H1 (cell line): ENCODE data around the gene CD7. TPM values are rescaled to one million over a fixed set of nuclear protein-coding genes. Genes with fewer than 3 reads are reported as not detected.

ENCODE experiments used
- BRCA1 ChIP-seq: IDR thresholded peaks from 2 replicates; pipeline ENCODE4 v1.6.1; 2012; ENCODE audit warnings: low read depth, low read length, improper control_type of control experiment
- CHD7 ChIP-seq: fragments of 300-600 bp; sonication (generic); IDR thresholded peaks from 2 replicates; pipeline ENCODE4 v1.7.1; 2012; ENCODE audit warnings: low read length, moderate library complexity, mild to moderate bottlenecking, inconsistent platforms; ENCODE audit not compliant: insufficient replicate concordance
- EP300 ChIP-seq, 2 experiments: IDR thresholded peaks; 1 replicate in 1 of 2; 2 replicates in 1 of 2; pipeline ENCODE4 v1.6.1; 2011 to 2012; ENCODE audit warnings: low read depth in 2 of 2, low read length in 2 of 2, mild to moderate bottlenecking in 2 of 2, borderline replicate concordance in 1 of 2, inconsistent platforms in 1 of 2, moderate library complexity in 1 of 2
- GABPA ChIP-seq: IDR thresholded peaks from 2 replicates; pipeline ENCODE4 v1.6.1; 2011; ENCODE audit warnings: mild to moderate bottlenecking, low read length, moderate library complexity, borderline replicate concordance; ENCODE audit not compliant: insufficient read depth
- KDM5A ChIP-seq: fragments of 200-600 bp; IDR thresholded peaks from 2 replicates; pipeline ENCODE4 v1.7.1; 2012; ENCODE audit warnings: mild to moderate bottlenecking, low read length, inconsistent platforms, mixed read lengths
- NRF1 ChIP-seq: IDR thresholded peaks from 2 replicates; pipeline ENCODE4 v1.6.1; 2011; ENCODE audit warnings: mild to moderate bottlenecking, low read depth, low read length, improper control_type of control experiment
- PHF8 ChIP-seq: fragments of 200-600 bp; sonication (generic); conservative IDR thresholded peaks from 2 replicates; pipeline ENCODE4 v1.7.1; 2012; ENCODE audit warnings: low read depth, mild to moderate bottlenecking, inconsistent platforms, low read length, moderate library complexity
- SP2 ChIP-seq: IDR thresholded peaks from 2 replicates; pipeline ENCODE4 v1.6.1; 2012; ENCODE audit warnings: mild to moderate bottlenecking, low read length, inconsistent platforms
- TCF12 ChIP-seq: IDR thresholded peaks from 2 replicates; pipeline ENCODE4 v1.6.1; 2011; ENCODE audit warnings: low read depth, mild to moderate bottlenecking, low read length
- ZNF274 ChIP-seq: IDR thresholded peaks from 2 replicates; pipeline ENCODE4 v1.7.0; 2012; ENCODE audit warnings: low read length, borderline replicate concordance; ENCODE audit errors: extremely low read depth
- polyA plus RNA-seq, 7 experiments: library from polyadenylated mRNA; depleted of rRNA in 3 of 7; stranded (reverse) in 5 of 7; unstranded in 2 of 7; fragments of >200 nt in 5 of 7; fragments of 200-250 nt in 2 of 7; gene quantifications; 1 replicate in 5 of 7; 2 replicates in 1 of 7; 4 replicates in 1 of 7; pipeline versions ENCODE4 v1.2.1 to v1.2.3, GENCODE V29; 2011 to 2013; ENCODE audit warnings: missing spikeins in 2 of 7, mixed read lengths in 2 of 7
- total RNA-seq: library from RNA; stranded (reverse); fragmentation: NEBNext Ultra II Directional; extraction: Animal tissue kit (Norgen Biotek cat#: 25700); gene quantifications from 2 replicates; pipeline ENCODE4 v1.2.1, GENCODE V29; 2021

The CD7 gene
- total and polyA plus RNA-seq, 2 of the 8 experiments (the other 6 are each of a cell fraction or from before 2014, with no cell fraction given): 0.83 to 0.86 TPM

GRCh38 chr17:82296511-82297279 lies 20.7 kb downstream of the CD7 start (continued):
- no peak for TF ChIP-seq CHD7
- no peak for TF ChIP-seq NRF1
- no peak for TF ChIP-seq TCF12
- TF ChIP-seq SP2: no peak
- TF ChIP-seq GABPA: no peak
- no peak for TF ChIP-seq BRCA1
- TF ChIP-seq KDM5A: no peak
- TF ChIP-seq EP300 (IDR thresholded peaks at IDR 0.05; ENCODE audit: borderline replicate concordance in 1 of 2, low read depth in 2 of 2, low read length in 2 of 2): no peak
- no peak for TF ChIP-seq PHF8
- no peak for TF ChIP-seq ZNF274
